IMR-90 (cell line): ENCODE results near the gene MORF4L1. TPM values are rescaled to one million over a fixed set of nuclear protein-coding genes. Genes with fewer than 3 reads are reported as not detected.

Source experiments
- ATAC-seq: fragments of 200-7000 bp; cut with Tn5 transposase; 2 replicates; pipeline ENCODE4 v1.9.1; 2020; ENCODE audit warnings: low read depth, mild to moderate bottlenecking, moderate library complexity
- BruUV-seq: library from RNA; stranded (reverse); fragments of 400-500 nt; replicated peaks from 2 replicates; lab custom pipeline; 2021; lab: Mats Ljungman, UMichigan
- CTCF ChIA-PET: fragments of 300-600 bp; formaldehyde crosslinking; extraction: SDS; loops from one replicate; lab custom pipeline; 2021; ENCODE audit warnings: antibody characterized with exemption; lab: Yijun Ruan, JAX
- POLR2A ChIA-PET: fragments of 300-600 bp; sonication (Branson Sonifier 250); formaldehyde crosslinking; loops from one replicate; lab custom pipeline; 2022; ENCODE audit warnings: antibody characterized with exemption; ENCODE audit not compliant: unreplicated experiment; lab: Charles Lee
- DNase-seq: peaks from one replicate; pipeline ENCODE4 v3.0.0; 2013
- H2AFZ ChIP-seq: replicated peaks from 2 replicates; pipeline ENCODE3; 2013; ENCODE audit warnings: low read length, mild to moderate bottlenecking; ENCODE audit not compliant: poor library complexity
- H2AK5ac ChIP-seq: 2 replicates; pipeline ENCODE4 v1.6.1; 2013; ENCODE audit warnings: low read depth, low read length, inconsistent platforms
- H2AK9ac ChIP-seq: replicated peaks from 2 replicates; pipeline ENCODE3; 2013; ENCODE audit warnings: mild to moderate bottlenecking, low read depth, low read length, moderate library complexity; ENCODE audit not compliant: poor library complexity
- H2BK120ac ChIP-seq: 2 replicates; pipeline ENCODE4 v1.6.1; 2013; ENCODE audit warnings: low read depth, low read length, inconsistent platforms
- H2BK15ac ChIP-seq: 3 replicates; pipeline ENCODE4 v1.6.1; 2013; ENCODE audit warnings: low read depth, low read length, inconsistent platforms
- H2BK20ac ChIP-seq: 2 replicates; pipeline ENCODE4 v1.6.1; 2013; ENCODE audit warnings: low read depth, mild to moderate bottlenecking, inconsistent platforms, low read length, moderate library complexity
- H2BK5ac ChIP-seq: 2 replicates; pipeline ENCODE4 v1.6.1; 2013; ENCODE audit warnings: mild to moderate bottlenecking, low read depth, low read length, inconsistent platforms; ENCODE audit not compliant: poor library complexity, severe bottlenecking
- H3K14ac ChIP-seq: replicated peaks from 2 replicates; pipeline ENCODE4 v1.6.1; 2013; ENCODE audit warnings: low read depth, low read length, inconsistent platforms
- H3K18ac ChIP-seq: 2 replicates; pipeline ENCODE4 v1.6.1; 2013; ENCODE audit warnings: low read depth, low read length, control low read depth
- H3K23ac ChIP-seq: 2 replicates; pipeline ENCODE4 v1.6.1; 2013; ENCODE audit warnings: low read depth, low read length, inconsistent platforms
- H3K27ac ChIP-seq: 2 replicates; pipeline ENCODE4 v1.5.1; 2013; ENCODE audit warnings: mild to moderate bottlenecking, control low read depth, low read length; ENCODE audit not compliant: insufficient read depth
- H3K27me3 ChIP-seq: 2 replicates; pipeline ENCODE4 v1.6.1; 2013; ENCODE audit warnings: low read length; ENCODE audit not compliant: control insufficient read depth, insufficient read depth
- H3K36me3 ChIP-seq: 2 replicates; pipeline ENCODE4 v1.6.1; 2013; ENCODE audit warnings: low read length, mixed read lengths; ENCODE audit not compliant: control insufficient read depth, insufficient read depth
- H3K4ac ChIP-seq: 2 replicates; pipeline ENCODE4 v1.6.1; 2013; ENCODE audit warnings: low read depth, low read length, inconsistent platforms
- H3K4me1 ChIP-seq: 2 replicates; pipeline ENCODE4 v1.6.1; 2013; ENCODE audit warnings: low read length, mixed read lengths; ENCODE audit not compliant: control insufficient read depth, insufficient read depth
- H3K4me2 ChIP-seq: 2 replicates; pipeline ENCODE4 v1.6.1; 2013; ENCODE audit warnings: low read depth, mild to moderate bottlenecking, control low read depth, low read length, moderate library complexity
- H3K4me3 ChIP-seq: 2 replicates; pipeline ENCODE4 v1.5.1; 2013; ENCODE audit warnings: low read depth, mild to moderate bottlenecking, control low read depth, low read length, moderate library complexity; ENCODE audit not compliant: insufficient read depth
- H3K56ac ChIP-seq: 2 replicates; pipeline ENCODE4 v1.6.1; 2013; ENCODE audit warnings: low read length, inconsistent platforms; ENCODE audit not compliant: insufficient read depth; ENCODE audit errors: extremely low read depth
- H3K79me1 ChIP-seq, 2 experiments: 2 replicates each; pipeline ENCODE4 v1.6.1; 2013; ENCODE audit warnings: low read length in 2 of 2, inconsistent platforms in 1 of 2, low read depth in 1 of 2
- H3K9ac ChIP-seq: 2 replicates; pipeline ENCODE4 v1.6.1; 2013; ENCODE audit warnings: low read depth, low read length, control low read depth
- H3K9me1 ChIP-seq: 2 replicates; pipeline ENCODE4 v1.6.1; 2013; ENCODE audit warnings: low read length, inconsistent platforms; ENCODE audit not compliant: insufficient read depth
- H3K9me3 ChIP-seq: 2 replicates; pipeline ENCODE4 v1.6.1; 2013; ENCODE audit warnings: low read length; ENCODE audit not compliant: control insufficient read depth, insufficient read depth
- H4K20me1 ChIP-seq: 2 replicates; pipeline ENCODE4 v1.6.1; 2013; ENCODE audit warnings: low read length, inconsistent platforms; ENCODE audit not compliant: insufficient read depth
- H4K5ac ChIP-seq: 2 replicates; pipeline ENCODE4 v1.6.1; 2013; ENCODE audit warnings: mild to moderate bottlenecking, low read depth, low read length, control low read depth
- H4K8ac ChIP-seq, 2 experiments: 2 replicates each; pipeline ENCODE4 v1.6.1; 2013; ENCODE audit warnings: low read depth in 2 of 2, low read length in 2 of 2, control low read depth in 1 of 2, inconsistent platforms in 1 of 2
- H4K91ac ChIP-seq: 2 replicates; pipeline ENCODE4 v1.6.1; 2013; ENCODE audit warnings: low read depth, low read length, inconsistent platforms; ENCODE audit not compliant: insufficient read depth
- CHD1 ChIP-seq: IDR thresholded peaks from 2 replicates; pipeline ENCODE4 v1.6.1; 2012; ENCODE audit warnings: low read depth, low read length, improper control_type of control experiment
- FOS ChIP-seq: fragments of 150-350 bp; IDR thresholded peaks from 2 replicates; pipeline ENCODE4 v1.6.1; 2016; ENCODE audit warnings: low read depth, low read length
- MAFK ChIP-seq: IDR thresholded peaks from 2 replicates; pipeline ENCODE4 v1.6.1; 2012; ENCODE audit warnings: low read depth, low read length, improper control_type of control experiment
- NFE2L2 ChIP-seq: fragments of 150-350 bp; IDR thresholded peaks from 2 replicates; pipeline ENCODE4 v1.6.1; 2016; ENCODE audit warnings: low read depth, mild to moderate bottlenecking, low read length
- POLR2A ChIP-seq: IDR thresholded peaks from 2 replicates; pipeline ENCODE4 v1.6.1; 2012; ENCODE audit warnings: mild to moderate bottlenecking, low read depth, low read length
- RAD21 ChIP-seq: IDR thresholded peaks from 2 replicates; pipeline ENCODE4 v1.6.1; 2012; ENCODE audit warnings: low read length, improper control_type of control experiment
- RFX5 ChIP-seq: IDR thresholded peaks from 2 replicates; pipeline ENCODE4 v1.8.0; 2012; ENCODE audit warnings: low read depth, mild to moderate bottlenecking, low read length, moderate library complexity
- SMC3 ChIP-seq: fragments of 150-350 bp; IDR thresholded peaks from 2 replicates; pipeline ENCODE4 v1.6.1; 2016; ENCODE audit warnings: low read depth, mild to moderate bottlenecking, antibody characterized with exemption, low read length, moderate library complexity
- WGBS, 2 experiments: methylation state at CpG; one replicate each; pipeline versions ENCODE4 v1.1.5 to v1.1.7; 2013; ENCODE audit warnings: missing lambda C conversion rate in 2 of 2; ENCODE audit not compliant: insufficient read length in 1 of 2; ENCODE audit errors: extremely low coverage in 2 of 2; 5-methylcytosine and 5-hydroxymethylcytosine counted together
- dilution Hi-C: fragments of 300-500 bp; cut with HindIII; formaldehyde crosslinking; loops from one replicate; pipeline ENCODE4 v1.14.3; 2018; ENCODE audit warnings: low sequenced_read_pairs; ENCODE audit not compliant: unreplicated experiment
- in situ Hi-C: fragments of 300-500 bp; cut with MboI; formaldehyde crosslinking; loops from 3 replicates; pipeline ENCODE4 v1.14.3; 2019; ENCODE audit warnings: low sequenced_read_pairs, inconsistent platforms, mixed read lengths
- intact Hi-C: fragments of 100-400 bp; cut with micrococcal nuclease; formaldehyde crosslinking; loops from 2 replicates; pipeline ENCODE4 v1.10.0; 2022
- polyA plus RNA-seq, 3 experiments: library from polyadenylated mRNA; depleted of rRNA; stranded (reverse); fragments of >200 nt; gene quantifications; 2 replicates each; pipeline ENCODE4 v1.2.3, GENCODE V29; 2012; ENCODE audit warnings: low replicate concordance in 1 of 3
- total RNA-seq: library from RNA; depleted of rRNA; stranded (reverse); fragments of >200 nt; gene quantifications from 2 replicates; pipeline ENCODE4 v1.2.3, GENCODE V29; 2012

Gene MORF4L1
- total and polyA plus RNA-seq, 2 of the 4 experiments (the other 2 are of a cell fraction): 217 to 392 TPM

DNA sequence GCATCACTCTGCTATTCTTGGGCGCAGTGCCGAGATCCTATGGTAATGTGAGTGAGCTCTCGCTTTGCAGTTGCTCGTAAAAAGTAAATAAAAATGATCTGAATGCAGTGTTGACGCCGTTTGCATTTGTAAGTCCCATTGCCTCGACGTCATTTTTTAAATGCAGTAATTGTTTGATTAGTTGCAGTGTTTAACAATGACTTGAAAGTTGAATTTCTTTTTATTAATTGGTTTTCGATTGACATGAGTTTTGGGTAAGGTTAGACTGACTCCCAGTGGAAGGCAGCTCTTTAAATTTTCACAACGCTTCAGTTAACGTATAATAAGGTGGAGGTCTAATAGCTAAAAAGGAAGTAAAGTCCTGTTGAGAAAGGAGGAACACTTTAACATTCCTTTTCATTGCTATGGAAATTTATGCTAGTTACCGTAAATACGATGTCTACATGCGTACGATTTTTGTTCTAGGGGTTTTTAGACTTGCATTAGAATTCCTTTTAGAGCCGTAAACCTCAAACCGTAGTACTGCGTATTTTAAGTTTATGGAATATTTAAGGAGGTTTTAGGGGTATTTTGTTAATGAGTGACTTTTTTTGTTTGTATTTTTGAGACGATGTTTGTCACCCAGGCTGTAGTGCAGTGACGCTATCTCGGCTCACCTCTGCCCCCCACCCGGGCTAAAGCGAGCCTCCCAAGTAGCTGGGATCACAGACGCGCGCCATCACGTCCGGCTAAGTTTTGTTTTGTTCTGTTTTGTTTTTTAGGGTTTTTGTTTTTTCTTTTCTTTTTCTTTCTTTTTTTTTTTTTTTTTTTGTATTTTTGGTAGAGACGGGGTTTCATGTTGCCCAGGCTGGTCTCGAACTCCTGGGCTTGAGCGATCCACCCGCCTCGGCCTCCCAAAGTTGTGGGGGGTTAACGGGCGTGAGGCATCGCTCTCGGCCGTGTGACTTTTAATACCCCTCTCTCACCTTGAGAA, 1.4 kb downstream of the MORF4L1 start:
- peak overlapping the region; percentile 69 for H3K56ac ChIP-seq
- H4K8ac ChIP-seq: peak overlapping the region; percentile 33 to 34
- POLR2A ChIA-PET: interaction anchor here (0.5 kb wide), 1 partner anchor 17 kb away, joined by 3 read pairs; no protein-coding TSS in a partner anchor
- peak overlapping the region; percentile 18; the same call in 1 of the 2 replicates for H4K5ac ChIP-seq
- H2BK120ac ChIP-seq: 0 out of 2 replicates have a peak overlapping the region, but pooled peaks have one; percentile 30
- peak overlapping the region; percentile 70 for H2BK5ac ChIP-seq
- H2BK15ac ChIP-seq: no peak overlapping the region
- dilution Hi-C loops (no loop called here), in situ Hi-C loops (no loop called here), intact Hi-C loops (loop anchor here (1.0 to 5.0 kb wide), 3 partner anchors 14 to 122 kb away; partner anchors contain the start of gene ADAMTS7)
- CTCF ChIA-PET: interaction anchor here (0.9 kb wide), 1 partner anchor 63 kb away, joined by 4 read pairs; the partner anchor contains the start of gene ADAMTS7
- H4K91ac ChIP-seq: peak overlapping the region; percentile 29
- peak overlapping the region; percentile 98 for H3K9ac ChIP-seq
- no peak for ATAC-seq
- H3K14ac ChIP-seq: peak overlapping the region; percentile 83
- peak overlapping the region; percentile 59 for H2AFZ ChIP-seq
- no peaks in the 10 kb centered on the region for H3K9me1 ChIP-seq
- H3K27ac ChIP-seq: peak overlapping the region; percentile 96
- no peaks in the 10 kb centered on the region for H3K9me3 ChIP-seq
- WGBS, 2 experiments: 0% methylated on average over 5 of the region's 38 CpGs; no CpG with 5 or more reads in 1 of the 2 experiments
- TSS peak; percentile 51 for BruUV-seq
- peaks cover 3 to 18% of the 10 kb centered on the region in 2 experiments; a peak in 2 of 4 replicates for H3K79me1 ChIP-seq
- TF ChIP-seq SMC3: no peak
- TF ChIP-seq POLR2A: no peak
- peak; percentile 66; the same call in 1 of the 2 replicates for TF ChIP-seq CHD1
- no peak for TF ChIP-seq NFE2L2
- TF ChIP-seq RAD21: no peak
- no peak for TF ChIP-seq MAFK
- no peak for TF ChIP-seq FOS
- TF ChIP-seq RFX5: no peak
- H2AK9ac ChIP-seq: peak overlapping the region; percentile 100
- H3K36me3 ChIP-seq: peaks cover under 1% of the 10 kb centered on the region; the same call in 1 of the 2 replicates
- peak overlapping the region; percentile 28 for H3K18ac ChIP-seq
- peak overlapping the region; percentile 67 for H3K4me3 ChIP-seq
- peak overlapping the region; percentile 89 for H3K23ac ChIP-seq
- H3K4me2 ChIP-seq: peak overlapping the region; percentile 96
- peaks cover 5% of the 10 kb centered on the region for H3K4me1 ChIP-seq
- H2AK5ac ChIP-seq: peak overlapping the region; percentile 51; the same call in 1 of the 2 replicates
- H2BK20ac ChIP-seq: no peak overlapping the region
- peak overlapping the region; percentile 69 for H3K4ac ChIP-seq
- peaks cover 56% of the 10 kb centered on the region for H4K20me1 ChIP-seq
- DNase-seq: peak; percentile 22
- no peaks in the 10 kb centered on the region for H3K27me3 ChIP-seq
